ENCODE results near the gene DLG2.

DLG2 gene

DNA sequence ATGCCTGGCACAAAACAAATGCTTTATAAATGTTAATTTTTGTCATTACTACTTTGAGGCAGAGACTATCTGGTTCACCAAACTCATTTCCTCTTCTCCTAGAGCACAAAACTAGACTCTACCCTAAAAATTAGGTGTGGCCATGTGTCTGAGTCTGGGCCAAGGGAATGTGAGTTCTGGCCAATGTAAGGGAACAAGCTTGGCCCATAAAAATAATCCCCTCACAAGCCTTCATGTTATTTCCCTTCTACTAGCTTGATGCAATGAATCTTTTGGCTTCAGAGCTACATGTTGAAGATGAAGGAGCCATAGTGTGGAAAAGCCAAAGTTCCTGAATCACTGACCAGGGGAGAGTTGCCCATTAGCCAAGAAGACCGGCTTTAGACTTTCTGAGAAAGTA is 1934.5 kb downstream of the DLG2 start:
- H4K20me1 ChIP-seq (ENCODE audit: insufficient read depth, low read length), result no peaks in the 10 kb centered on the region
- no peak overlapping the region for H3K4me3 ChIP-seq (ENCODE audit: low read length)
- no peak overlapping the region for H3K27ac ChIP-seq (ENCODE audit: low read length)
- H2AFZ ChIP-seq (ENCODE audit: low read depth, low read length), result no peak overlapping the region
- no peak overlapping the region for H3K9ac ChIP-seq (ENCODE audit: low read length)
- H3K79me2 ChIP-seq (ENCODE audit: low read length), result no peaks in the 10 kb centered on the region
- no peaks in the 10 kb centered on the region for H3K36me3 ChIP-seq (replicated peaks; ENCODE audit: low read depth, low read length)
- no peak overlapping the region for H3K4me2 ChIP-seq (ENCODE audit: low read length)
- 0 out of 2 replicates have a peak, but pooled peaks cover 5% of the 10 kb centered on the region for H3K27me3 ChIP-seq (ENCODE audit: low read depth, low read length)
- TF ChIP-seq EZH2phosphoT487 (IDR thresholded peaks at IDR 0.05; ENCODE audit: low read depth), result no peak
- TF ChIP-seq, protein P1, sequence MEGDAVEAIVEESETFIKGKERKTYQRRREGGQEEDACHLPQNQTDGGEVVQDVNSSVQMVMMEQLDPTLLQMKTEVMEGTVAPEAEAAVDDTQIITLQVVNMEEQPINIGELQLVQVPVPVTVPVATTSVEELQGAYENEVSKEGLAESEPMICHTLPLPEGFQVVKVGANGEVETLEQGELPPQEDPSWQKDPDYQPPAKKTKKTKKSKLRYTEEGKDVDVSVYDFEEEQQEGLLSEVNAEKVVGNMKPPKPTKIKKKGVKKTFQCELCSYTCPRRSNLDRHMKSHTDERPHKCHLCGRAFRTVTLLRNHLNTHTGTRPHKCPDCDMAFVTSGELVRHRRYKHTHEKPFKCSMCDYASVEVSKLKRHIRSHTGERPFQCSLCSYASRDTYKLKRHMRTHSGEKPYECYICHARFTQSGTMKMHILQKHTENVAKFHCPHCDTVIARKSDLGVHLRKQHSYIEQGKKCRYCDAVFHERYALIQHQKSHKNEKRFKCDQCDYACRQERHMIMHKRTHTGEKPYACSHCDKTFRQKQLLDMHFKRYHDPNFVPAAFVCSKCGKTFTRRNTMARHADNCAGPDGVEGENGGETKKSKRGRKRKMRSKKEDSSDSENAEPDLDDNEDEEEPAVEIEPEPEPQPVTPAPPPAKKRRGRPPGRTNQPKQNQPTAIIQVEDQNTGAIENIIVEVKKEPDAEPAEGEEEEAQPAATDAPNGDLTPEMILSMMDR (IDR thresholded peaks at IDR 0.05; ENCODE audit: low read depth, low read length), result no peak
- no peaks in the 10 kb centered on the region for H3K9me3 ChIP-seq (ENCODE audit: insufficient read depth, low read length)
- no peaks in the 10 kb centered on the region for H3K4me1 ChIP-seq (ENCODE audit: low read length)

DNA sequence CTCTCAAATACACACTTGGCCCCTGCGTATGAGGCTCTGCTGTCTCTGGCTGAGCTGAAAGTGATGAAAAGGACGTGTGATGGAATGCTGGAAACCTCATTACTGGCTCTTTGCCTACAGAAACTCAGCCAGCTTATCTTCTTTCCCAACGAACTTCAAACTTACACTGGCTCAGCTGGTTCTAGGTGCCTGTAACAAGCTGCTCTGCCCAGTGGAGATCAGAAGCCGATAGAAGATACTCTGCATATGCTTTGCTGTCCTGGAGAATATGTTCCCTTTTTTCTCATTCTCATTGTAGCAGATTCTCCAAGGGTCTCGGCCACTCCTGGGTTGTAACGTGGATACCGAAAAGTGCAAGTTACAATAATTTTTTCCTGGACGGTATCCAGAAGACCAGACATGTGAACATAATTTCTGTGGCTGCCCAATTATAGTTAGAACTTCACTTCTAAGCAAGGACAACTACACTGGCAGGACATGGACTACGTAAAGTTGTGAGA is 1935.6 kb downstream of the DLG2 start:
- no peaks in the 10 kb centered on the region for H3K79me2 ChIP-seq (ENCODE audit: low read length)
- H3K27ac ChIP-seq (ENCODE audit: low read length), result no peak overlapping the region
- H3K27me3 ChIP-seq (ENCODE audit: low read depth, low read length), result 0 out of 2 replicates have a peak, but pooled peaks cover 5% of the 10 kb centered on the region
- no peaks in the 10 kb centered on the region for H4K20me1 ChIP-seq (ENCODE audit: insufficient read depth, low read length)
- H3K4me3 ChIP-seq (ENCODE audit: low read length), result no peak overlapping the region
- TF ChIP-seq, protein P1 (IDR thresholded peaks at IDR 0.05; ENCODE audit: low read depth, low read length), result no peak
- TF ChIP-seq EZH2phosphoT487 (IDR thresholded peaks at IDR 0.05; ENCODE audit: low read depth), result no peak
- no peaks in the 10 kb centered on the region for H3K36me3 ChIP-seq (replicated peaks; ENCODE audit: low read depth, low read length)
- no peak overlapping the region for H3K9ac ChIP-seq (ENCODE audit: low read length)
- H2AFZ ChIP-seq (ENCODE audit: low read depth, low read length), result no peak overlapping the region
- H3K4me1 ChIP-seq (ENCODE audit: low read length), result no peaks in the 10 kb centered on the region
- H3K9me3 ChIP-seq (ENCODE audit: insufficient read depth, low read length), result no peaks in the 10 kb centered on the region
- no peak overlapping the region for H3K4me2 ChIP-seq (ENCODE audit: low read length)

DNA sequence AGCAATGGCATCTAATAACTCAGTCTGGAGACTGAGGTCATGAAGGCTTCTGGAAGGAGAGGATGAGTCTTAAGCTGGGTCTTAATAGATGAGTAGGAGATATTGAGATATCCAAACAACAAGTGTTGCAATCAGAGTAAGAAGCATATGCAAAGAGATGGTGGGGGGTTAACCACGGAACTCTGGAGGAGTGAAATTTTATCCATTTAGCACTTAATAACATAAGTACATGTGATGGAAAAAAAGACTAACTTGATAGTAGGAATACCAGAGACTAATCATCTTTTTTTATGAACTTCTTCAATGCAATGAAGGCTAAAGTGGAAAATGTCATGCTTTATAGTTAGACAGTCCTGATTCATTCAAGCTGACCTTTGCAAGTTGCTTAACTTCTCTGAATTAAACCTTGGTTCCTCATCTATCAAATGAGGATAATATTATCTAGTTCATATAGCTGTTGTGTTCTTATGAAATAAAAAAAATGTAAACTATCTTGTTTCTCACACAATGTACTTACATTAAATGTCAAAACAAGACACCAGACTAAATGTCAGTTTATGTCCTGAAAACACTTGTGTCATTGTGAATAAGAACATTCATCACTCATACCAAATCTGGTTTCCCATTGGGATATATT is 1937.9 kb downstream of the DLG2 start:
- H3K79me2 ChIP-seq (ENCODE audit: low read length), result no peaks in the 10 kb centered on the region
- H3K4me1 ChIP-seq (ENCODE audit: low read length), result no peaks in the 10 kb centered on the region
- no peak overlapping the region for H3K27ac ChIP-seq (ENCODE audit: low read length)
- H4K20me1 ChIP-seq (ENCODE audit: insufficient read depth, low read length), result no peaks in the 10 kb centered on the region
- H3K36me3 ChIP-seq (replicated peaks; ENCODE audit: low read depth, low read length), result no peaks in the 10 kb centered on the region
- H3K27me3 ChIP-seq (ENCODE audit: low read depth, low read length), result peaks cover 23% of the 10 kb centered on the region
- no peak overlapping the region for H3K9ac ChIP-seq (ENCODE audit: low read length)
- no peak overlapping the region for H3K4me3 ChIP-seq (ENCODE audit: low read length)
- no peak overlapping the region for H3K4me2 ChIP-seq (ENCODE audit: low read length)
- H3K9me3 ChIP-seq (ENCODE audit: insufficient read depth, low read length), result no peaks in the 10 kb centered on the region
- H2AFZ ChIP-seq (ENCODE audit: low read depth, low read length), result no peak overlapping the region
- no peak for TF ChIP-seq EZH2phosphoT487 (IDR thresholded peaks at IDR 0.05; ENCODE audit: low read depth)
- TF ChIP-seq, protein P1 (IDR thresholded peaks at IDR 0.05; ENCODE audit: low read depth, low read length), result no peak

DNA sequence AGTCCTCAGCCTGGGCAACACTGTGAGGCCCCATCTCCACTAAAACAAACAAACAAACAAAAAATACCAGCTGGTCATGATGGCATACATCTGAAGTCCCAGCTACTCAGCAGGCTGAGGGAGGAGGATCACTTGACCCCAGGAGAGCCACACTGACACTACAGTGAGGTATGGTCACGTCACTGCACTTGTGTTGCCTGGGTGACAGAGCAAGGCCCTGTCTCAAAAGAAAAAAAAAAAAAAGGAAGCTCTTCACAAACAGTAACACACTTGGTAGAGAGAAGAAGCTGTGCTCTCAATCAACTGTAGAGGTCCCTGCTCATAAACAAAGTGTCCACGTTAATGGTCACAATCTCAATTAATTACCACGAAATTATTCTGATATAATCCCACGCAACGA is 1939.4 kb downstream of the DLG2 start:
- Histone ChIP-seq H2AFZ (ENCODE audit: low read depth, low read length) (no peak overlapping the region), H3K27me3 (ENCODE audit: low read depth, low read length) (peaks cover 38% of the 10 kb centered on the region), H3K9ac (ENCODE audit: low read length) (no peak overlapping the region), H4K20me1 (ENCODE audit: insufficient read depth, low read length) (no peaks in the 10 kb centered on the region), H3K9me3 (ENCODE audit: insufficient read depth, low read length) (no peaks in the 10 kb centered on the region), H3K79me2 (ENCODE audit: low read length) (no peaks in the 10 kb centered on the region), H3K4me2 (ENCODE audit: low read length) (no peak overlapping the region), H3K36me3 (replicated peaks; ENCODE audit: low read depth, low read length) (no peaks in the 10 kb centered on the region), H3K27ac (ENCODE audit: low read length) (no peak overlapping the region), H3K4me1 (ENCODE audit: low read length) (peaks cover 4% of the 10 kb centered on the region), H3K4me3 (ENCODE audit: low read length) (no peak overlapping the region)
- TF ChIP-seq EZH2phosphoT487 (IDR thresholded peaks at IDR 0.05; ENCODE audit: low read depth), result no peak
- TF ChIP-seq, protein P1 (IDR thresholded peaks at IDR 0.05; ENCODE audit: low read depth, low read length), result no peak
